Measurements from ENCODE around the gene ADGRD1. TPM values are rescaled to one million over a fixed set of nuclear protein-coding genes. Genes with fewer than 3 reads are reported as not detected.

The ADGRD1 gene
- total and polyA plus RNA-seq, 12 donors = 0.87 to 6.0 (median 1.6) TPM

DNA sequence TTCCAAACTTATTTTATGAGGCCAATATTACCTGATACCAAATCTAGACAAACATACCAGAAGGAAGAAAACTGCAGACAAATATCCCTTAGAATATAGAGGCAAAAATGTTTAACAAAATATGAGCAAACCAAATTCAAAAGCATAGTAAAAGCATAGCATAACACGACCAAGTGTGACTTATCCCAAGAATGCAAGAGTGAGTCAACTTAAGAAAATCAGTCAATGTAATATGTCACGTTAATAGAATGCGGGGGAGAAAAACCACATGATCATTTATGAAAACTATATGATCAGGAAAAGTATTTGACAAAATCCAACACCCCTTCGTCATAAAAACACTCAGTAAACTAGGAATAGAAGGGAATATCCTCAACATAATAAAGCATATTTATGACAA is 217.3 kb downstream of the ADGRD1 start:
- Histone ChIP-seq H3K27ac (no peak overlapping the region), H3K27me3 (no peaks in the 10 kb centered on the region), H3K4me3 (no peak overlapping the region), H3K36me3 (replicated peaks in 1 of 2) (no peaks in the 10 kb centered on the region), H3K9me3 (replicated peaks in 1 of 3) (peaks cover 0 to 8% (median 0%) of the 10 kb centered on the region in 3 donors), H3K4me1 (replicated peaks in 1 of 2) (no peaks in the 10 kb centered on the region)
- WGBS, 4 donors = 54 to 73% (median 66%) methylated on average over 4 of the region's 4 CpGs
- intact Hi-C loops (cut with DNase I) = no loop called here
- no peak for DNase-seq
- TF ChIP-seq POLR2A (IDR thresholded peaks at IDR 0.05) = no peak
- TF ChIP-seq, protein P1, sequence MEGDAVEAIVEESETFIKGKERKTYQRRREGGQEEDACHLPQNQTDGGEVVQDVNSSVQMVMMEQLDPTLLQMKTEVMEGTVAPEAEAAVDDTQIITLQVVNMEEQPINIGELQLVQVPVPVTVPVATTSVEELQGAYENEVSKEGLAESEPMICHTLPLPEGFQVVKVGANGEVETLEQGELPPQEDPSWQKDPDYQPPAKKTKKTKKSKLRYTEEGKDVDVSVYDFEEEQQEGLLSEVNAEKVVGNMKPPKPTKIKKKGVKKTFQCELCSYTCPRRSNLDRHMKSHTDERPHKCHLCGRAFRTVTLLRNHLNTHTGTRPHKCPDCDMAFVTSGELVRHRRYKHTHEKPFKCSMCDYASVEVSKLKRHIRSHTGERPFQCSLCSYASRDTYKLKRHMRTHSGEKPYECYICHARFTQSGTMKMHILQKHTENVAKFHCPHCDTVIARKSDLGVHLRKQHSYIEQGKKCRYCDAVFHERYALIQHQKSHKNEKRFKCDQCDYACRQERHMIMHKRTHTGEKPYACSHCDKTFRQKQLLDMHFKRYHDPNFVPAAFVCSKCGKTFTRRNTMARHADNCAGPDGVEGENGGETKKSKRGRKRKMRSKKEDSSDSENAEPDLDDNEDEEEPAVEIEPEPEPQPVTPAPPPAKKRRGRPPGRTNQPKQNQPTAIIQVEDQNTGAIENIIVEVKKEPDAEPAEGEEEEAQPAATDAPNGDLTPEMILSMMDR (IDR thresholded peaks at IDR 0.05) = no peak

GRCh38 chr12:131174901-131175300 is 221.2 kb downstream of the ADGRD1 start:
- Histone ChIP-seq H3K27ac (no peak overlapping the region), H3K36me3 (replicated peaks in 1 of 2) (no peaks in the 10 kb centered on the region), H3K27me3 (no peaks in the 10 kb centered on the region), H3K4me3 (no peak overlapping the region), H3K4me1 (replicated peaks in 1 of 2) (no peaks in the 10 kb centered on the region), H3K9me3 (replicated peaks in 1 of 3) (peaks cover 0 to 8% (median 0%) of the 10 kb centered on the region in 3 donors)
- no peak for TF ChIP-seq POLR2A (IDR thresholded peaks at IDR 0.05)
- TF ChIP-seq, protein P1 (IDR thresholded peaks at IDR 0.05) = no peak
- DNase-seq = no peak
- intact Hi-C loops (cut with DNase I) = no loop called here

DNA sequence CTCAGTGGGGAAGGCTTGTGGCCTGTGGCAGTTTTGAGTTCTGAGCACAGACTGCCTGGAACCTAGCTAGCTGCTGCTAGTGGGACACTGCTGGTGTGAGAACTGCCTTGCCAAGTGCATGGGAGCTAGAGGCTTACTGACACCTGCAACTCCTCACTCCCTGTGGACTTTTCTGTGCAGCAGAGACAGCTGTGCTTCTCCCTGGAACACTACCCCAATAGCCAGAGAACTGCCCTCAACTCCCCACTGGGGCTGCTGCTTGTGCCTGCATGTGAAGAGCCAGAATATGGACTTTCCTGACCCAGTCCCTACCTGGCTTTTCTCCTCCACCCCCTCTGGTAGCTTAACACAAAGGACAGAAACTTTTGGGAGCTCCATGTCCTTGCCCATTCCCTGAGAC is 222.6 kb downstream of the ADGRD1 start:
- no peaks in the 10 kb centered on the region for H3K4me1 ChIP-seq (replicated peaks in 1 of 2)
- no peaks in the 10 kb centered on the region for H3K36me3 ChIP-seq (replicated peaks in 1 of 2)
- H3K27ac ChIP-seq = no peak overlapping the region
- TF ChIP-seq, protein P1 (IDR thresholded peaks at IDR 0.05) = no peak
- TF ChIP-seq POLR2A (IDR thresholded peaks at IDR 0.05) = no peak
- intact Hi-C loops (cut with DNase I) = no loop called here
- H3K9me3 ChIP-seq (replicated peaks in 1 of 3) = peaks cover 0 to 8% (median 0%) of the 10 kb centered on the region in 3 donors
- no peak for DNase-seq
- H3K4me3 ChIP-seq = no peak overlapping the region
- H3K27me3 ChIP-seq = no peaks in the 10 kb centered on the region

- DNase-seq = no peak
- Histone ChIP-seq H3K36me3 (replicated peaks in 1 of 2) (no peaks in the 10 kb centered on the region), H3K9me3 (replicated peaks in 1 of 3) (peaks cover 0 to 8% (median 0%) of the 10 kb centered on the region in 3 donors), H3K4me1 (replicated peaks in 1 of 2) (no peaks in the 10 kb centered on the region), H3K27ac (no peak overlapping the region), H3K27me3 (no peaks in the 10 kb centered on the region), H3K4me3 (no peak overlapping the region)
- TF ChIP-seq POLR2A (IDR thresholded peaks at IDR 0.05) = no peak
- TF ChIP-seq, protein P1 (IDR thresholded peaks at IDR 0.05) = no peak
- intact Hi-C loops (cut with DNase I) = no loop called here
- 50 to 71% (median 63%) methylated on average over 1 of the region's 1 CpG for WGBS, 4 donors
These were observed 223.2 kb downstream of the ADGRD1 start for GRCh38 chr12:131176926-131177325.
